ENCODE results near the gene SLC9B2.

Gene SLC9B2

GRCh38 chr4:103076747-103077347 is at the start of gene SLC9B2:
Gene SLC9B2 (minus strand): TSS chr4:103076761. CDS start chr4:103067550, 9,211 bp downstream.
- DNase-seq (ENCODE audit: low read depth in 2 of 2): no peak

GRCh38 chr4:103126126-103126525 is 49.6 kb upstream of the SLC9B2 start:
- no peak for DNase-seq (ENCODE audit: low read depth in 2 of 2)

- DNase-seq (ENCODE audit: low read depth in 2 of 2): no peak
Measured at GRCh38 chr4:103123114-103123513, 46.6 kb upstream of the SLC9B2 start.

GRCh38 chr4:103118166-103118565 is 41.6 kb upstream of the SLC9B2 start:
- no peak for DNase-seq (ENCODE audit: low read depth in 2 of 2)

GRCh38 chr4:103111598-103111997 is 35.0 kb upstream of the SLC9B2 start:
- DNase-seq (ENCODE audit: low read depth in 2 of 2): no peak

- DNase-seq (ENCODE audit: low read depth in 2 of 2): no peak
Measured at GRCh38 chr4:103108542-103108941, 32.0 kb upstream of the SLC9B2 start.

GRCh38 chr4:103105558-103106356 is 29.2 kb upstream of the SLC9B2 start:
- DNase-seq (ENCODE audit: low read depth in 2 of 2): no peak

GRCh38 chr4:103104886-103105285 is 28.3 kb upstream of the SLC9B2 start:
- no peak for DNase-seq (ENCODE audit: low read depth in 2 of 2)

GRCh38 chr4:103100691-103101090 is 24.1 kb upstream of the SLC9B2 start:
- DNase-seq (ENCODE audit: low read depth in 2 of 2): no peak

GRCh38 chr4:103099691-103100392 is 23.3 kb upstream of the SLC9B2 start, which contains the start of gene BDH2:
Gene BDH2 (minus strand): TSS chr4:103099834. CDS start chr4:103096254, 3,580 bp downstream.
- DNase-seq (ENCODE audit: low read depth in 2 of 2): no peak

GRCh38 chr4:103098756-103099440 is 22.3 kb upstream of the SLC9B2 start:
- no peak for DNase-seq (ENCODE audit: low read depth in 2 of 2)

GRCh38 chr4:103098341-103098740 is 21.8 kb upstream of the SLC9B2 start:
- DNase-seq (ENCODE audit: low read depth in 2 of 2): no peak

GRCh38 chr4:103097112-103097511 is 20.6 kb upstream of the SLC9B2 start:
- no peak for DNase-seq (ENCODE audit: low read depth in 2 of 2)

GRCh38 chr4:103095080-103095479 is 18.5 kb upstream of the SLC9B2 start:
- no peak for DNase-seq (ENCODE audit: low read depth in 2 of 2)

GRCh38 chr4:103092245-103092644 is 15.7 kb upstream of the SLC9B2 start:
- DNase-seq (ENCODE audit: low read depth in 2 of 2): no peak

- DNase-seq (ENCODE audit: low read depth in 2 of 2): no peak
Measured at GRCh38 chr4:103091601-103092223, 15.2 kb upstream of the SLC9B2 start.

GRCh38 chr4:103089481-103089880 is 12.9 kb upstream of the SLC9B2 start:
- no peak for DNase-seq (ENCODE audit: low read depth in 2 of 2)

- DNase-seq (ENCODE audit: low read depth in 2 of 2): no peak
Measured at GRCh38 chr4:103086551-103086950, 10.0 kb upstream of the SLC9B2 start.

- DNase-seq (ENCODE audit: low read depth in 2 of 2): no peak
Measured at GRCh38 chr4:103085555-103086196, 9.1 kb upstream of the SLC9B2 start.

- no peak for DNase-seq (ENCODE audit: low read depth in 2 of 2)
Measured at GRCh38 chr4:103079621-103080020, 3.1 kb upstream of the SLC9B2 start.
